NCI-H446 (cell line): ENCODE data around the gene POLG2.
"Not testable (repeated sequence)": the region's sequence is repeated elsewhere in the genome, so short reads cannot be mapped to it uniquely, and the experiment has no call there.

Experiments used
- DNase-seq, 2 experiments: peaks; one replicate each; lab custom pipeline; 2025; lab: John Stamatoyannopoulos, UW

The POLG2 gene

GRCh38 chr17:64484380-64484779 lies 12.5 kb downstream of the POLG2 start:
- no peak for DNase-seq

DNA sequence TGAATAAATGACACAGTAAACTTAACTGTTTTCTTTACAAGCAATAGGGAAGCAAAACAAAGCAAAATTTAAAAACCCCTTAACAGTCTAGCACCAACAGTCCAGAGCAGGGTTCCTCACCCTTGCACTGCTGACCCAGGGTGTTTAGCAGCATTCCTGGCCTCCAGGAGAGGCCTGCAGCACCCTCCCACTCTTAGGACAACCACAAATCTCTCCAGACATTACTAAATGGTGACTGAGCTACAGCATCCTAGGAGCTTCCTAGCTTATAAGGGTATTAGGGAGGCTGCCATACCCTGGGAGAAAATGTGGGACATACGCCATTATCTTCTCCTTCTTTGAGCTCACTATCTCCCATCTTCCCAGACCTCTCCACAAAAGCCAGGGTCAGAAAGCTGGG lies 15.9 kb downstream of the POLG2 start:
- DNase-seq: no peak

DNA sequence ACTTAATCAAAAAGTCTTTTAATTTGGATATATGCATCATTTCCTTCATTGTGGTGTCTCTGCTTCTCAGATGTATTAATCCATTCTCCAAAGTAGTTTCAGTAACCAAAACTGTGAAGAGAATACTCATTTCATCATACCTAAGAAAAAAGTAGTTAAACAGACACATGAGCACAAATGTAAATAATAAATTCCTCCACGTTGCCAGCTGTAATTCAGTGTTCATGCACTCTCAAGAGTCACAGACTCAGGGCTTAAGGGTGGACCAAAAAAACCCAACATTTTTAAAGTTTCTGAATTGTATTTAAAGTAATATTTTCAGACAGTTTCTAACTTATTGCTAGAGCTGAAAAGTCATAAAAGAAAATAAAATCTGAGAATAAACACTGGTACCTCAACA lies 19.0 kb downstream of the POLG2 start:
- no peak for DNase-seq

- DNase-seq: no peak
Measured at GRCh38 chr17:64472564-64472963, 24.3 kb downstream of the POLG2 start.

- no peak for DNase-seq
Measured at GRCh38 chr17:64471440-64471839, 25.4 kb downstream of the POLG2 start.

DNA sequence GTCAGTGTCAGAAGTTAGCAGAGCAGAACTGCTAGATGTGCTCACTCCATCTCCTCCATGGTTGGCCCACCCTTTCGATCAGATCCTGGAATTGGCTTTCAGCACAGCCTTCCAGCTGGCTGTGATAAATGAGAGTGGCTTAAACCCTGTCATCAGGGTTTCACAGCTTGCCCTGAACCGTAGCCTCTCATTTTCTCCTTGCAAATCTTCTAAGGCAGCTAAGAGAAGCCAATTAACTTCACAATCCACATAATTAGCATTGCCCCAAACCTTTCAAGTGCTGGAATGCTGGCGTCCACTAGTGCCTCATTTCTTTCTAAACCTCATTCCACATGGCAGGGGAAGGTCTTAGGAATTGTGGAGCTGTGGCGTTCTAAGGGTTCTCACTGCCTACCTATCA lies 26.2 kb downstream of the POLG2 start:
- no peak for DNase-seq

DNA sequence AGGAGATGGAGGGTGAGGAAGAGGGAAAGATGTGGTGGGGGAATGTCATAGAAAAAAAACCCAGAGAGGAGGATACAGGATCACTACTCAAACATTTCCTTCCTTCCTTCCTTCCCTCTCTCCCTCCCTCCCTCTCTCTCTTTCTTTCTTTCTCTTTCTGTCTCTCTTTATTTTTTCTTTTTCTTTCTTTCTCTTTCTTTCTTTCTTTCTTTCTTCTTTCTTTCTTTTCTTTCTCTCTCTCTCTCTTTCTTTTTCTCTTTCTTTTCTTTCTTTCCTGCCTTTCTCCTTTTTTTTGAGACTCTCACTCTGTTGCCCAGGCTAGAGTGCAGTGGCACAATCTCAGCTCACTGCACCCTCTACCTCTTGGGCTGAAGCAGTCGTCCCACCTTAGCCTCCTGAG lies 30.0 kb downstream of the POLG2 start:
- not testable (repeated sequence) for DNase-seq

DNA sequence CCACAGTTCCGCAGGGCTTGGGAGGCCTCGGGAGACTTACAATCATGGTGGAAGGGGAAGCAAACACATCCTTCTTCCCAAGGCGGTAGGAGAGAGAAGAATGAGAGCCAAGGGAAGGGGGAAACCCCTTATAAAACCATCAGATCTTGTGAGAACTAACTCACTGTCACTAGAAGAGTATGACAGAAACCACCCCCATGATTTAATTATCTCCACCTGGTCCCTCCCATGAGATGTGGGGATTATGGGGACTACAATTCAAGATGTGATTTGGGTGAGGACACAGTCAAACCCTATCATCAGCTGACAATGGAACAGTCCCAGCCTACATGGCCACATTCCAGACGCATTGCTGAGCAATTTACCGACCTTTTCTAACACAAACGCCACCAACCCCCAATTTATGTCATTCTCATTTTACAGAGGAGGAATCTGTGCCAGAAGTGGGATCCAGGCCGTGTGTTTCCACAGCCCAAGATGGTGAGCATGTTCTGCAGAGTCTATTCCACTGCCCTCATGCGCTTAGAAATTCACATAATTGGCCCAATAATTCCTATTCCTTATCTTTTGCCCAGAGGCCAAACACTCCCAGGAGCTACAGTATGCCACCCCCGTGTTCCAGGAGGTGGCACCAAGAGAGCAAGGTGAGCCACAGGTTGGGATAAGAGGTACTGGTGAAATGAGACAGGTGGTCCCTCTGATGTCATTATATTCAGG lies 30.7 kb downstream of the POLG2 start:
- DNase-seq: no peak

GRCh38 chr17:64461788-64462187 lies 35.1 kb downstream of the POLG2 start:
- DNase-seq: no peak

- DNase-seq: no peak
Measured at GRCh38 chr17:64460955-64461354, 35.9 kb downstream of the POLG2 start.

DNA sequence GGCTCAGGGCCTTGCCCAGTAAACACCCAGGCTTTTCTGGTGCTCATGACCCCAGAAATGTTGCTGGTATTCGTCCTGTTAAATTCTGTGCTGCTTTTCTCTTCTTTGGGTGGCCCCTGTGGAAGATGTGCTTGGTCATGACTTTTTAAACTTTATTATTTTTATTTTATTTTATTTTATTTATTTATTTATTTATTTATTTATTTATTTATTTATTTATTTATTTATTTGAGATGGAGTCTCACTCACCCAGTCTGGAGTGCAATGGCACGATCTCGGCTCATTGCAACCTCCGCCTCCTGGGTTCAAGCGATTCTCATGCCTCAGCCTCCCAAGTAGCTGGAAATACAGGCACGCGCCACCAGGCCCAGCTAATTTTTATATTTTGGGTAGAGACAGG lies 37.0 kb downstream of the POLG2 start:
- DNase-seq: not testable (repeated sequence)

- DNase-seq: no peak
Measured at GRCh38 chr17:64459284-64459747, 37.5 kb downstream of the POLG2 start.

- no peak for DNase-seq
Measured at GRCh38 chr17:64458756-64459155, 38.1 kb downstream of the POLG2 start.

DNA sequence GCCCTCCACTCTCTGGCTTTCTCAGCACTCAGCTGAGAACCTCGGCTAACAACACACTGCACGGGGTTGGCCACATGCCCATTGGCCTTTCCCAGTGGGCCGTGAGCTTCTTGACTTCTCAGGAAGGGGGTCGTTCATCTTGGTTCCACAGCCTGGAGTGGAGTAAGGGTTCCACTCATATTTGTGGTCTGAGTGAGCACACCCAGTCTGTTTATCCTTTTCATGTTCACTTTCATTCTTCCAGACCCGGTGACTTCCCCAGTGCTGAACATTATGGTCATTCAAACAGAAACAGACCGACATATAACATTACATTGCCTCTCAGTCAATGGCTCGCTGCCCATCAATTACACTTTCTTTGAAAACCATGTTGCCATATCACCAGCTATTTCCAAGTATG lies 39.7 kb downstream of the POLG2 start:
- DNase-seq: no peak

- no peak for DNase-seq
Measured at GRCh38 chr17:64455993-64456885, 40.6 kb downstream of the POLG2 start.

- DNase-seq: no peak
Measured at GRCh38 chr17:64449545-64449944, 47.3 kb downstream of the POLG2 start.

DNA sequence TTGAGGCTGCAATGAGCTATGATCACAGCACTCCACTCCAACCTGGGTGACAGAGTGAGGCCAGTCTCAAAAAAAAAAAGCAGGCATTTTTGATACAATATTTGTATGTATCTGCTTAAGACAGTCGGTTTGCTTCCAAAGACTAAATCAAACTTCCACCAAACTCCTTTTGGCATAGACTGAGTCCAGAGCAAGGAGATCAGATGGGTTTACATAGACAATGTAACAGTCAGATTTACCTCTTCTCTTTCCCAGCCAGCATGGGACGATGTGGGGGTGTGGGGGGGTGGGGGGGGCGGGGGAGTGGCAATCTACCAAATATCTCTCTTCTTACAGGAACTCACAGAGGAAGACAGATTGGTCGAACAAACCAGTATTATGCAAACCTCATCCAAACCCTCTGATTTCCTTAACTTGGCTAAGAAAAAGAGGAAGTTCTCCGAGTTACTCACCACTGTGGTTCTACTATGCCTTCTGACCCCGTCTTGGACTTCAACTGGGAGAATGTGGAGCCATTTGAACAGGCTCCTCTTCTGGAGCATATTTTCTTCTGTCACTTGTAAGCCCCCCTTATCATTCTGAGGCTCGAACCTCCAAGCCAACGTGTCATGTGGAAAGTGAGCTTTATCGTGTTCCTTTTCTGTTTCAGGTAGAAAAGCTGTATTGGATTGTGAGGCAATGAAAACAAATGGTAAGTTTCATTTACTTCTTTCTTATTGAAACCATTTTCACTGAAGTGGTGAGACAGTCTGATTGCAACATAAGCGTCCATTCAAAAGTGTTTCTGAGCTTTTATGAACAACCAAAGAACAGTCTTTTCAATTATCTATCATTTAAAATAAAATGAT lies 48.0 kb downstream of the POLG2 start, which contains the start of gene MILR1:
Gene MILR1 (plus strand): TSS at position 451 of the 848 bp plus-strand sequence. CDS start 54 bp downstream, at position 505.
- no peak for DNase-seq

DNA sequence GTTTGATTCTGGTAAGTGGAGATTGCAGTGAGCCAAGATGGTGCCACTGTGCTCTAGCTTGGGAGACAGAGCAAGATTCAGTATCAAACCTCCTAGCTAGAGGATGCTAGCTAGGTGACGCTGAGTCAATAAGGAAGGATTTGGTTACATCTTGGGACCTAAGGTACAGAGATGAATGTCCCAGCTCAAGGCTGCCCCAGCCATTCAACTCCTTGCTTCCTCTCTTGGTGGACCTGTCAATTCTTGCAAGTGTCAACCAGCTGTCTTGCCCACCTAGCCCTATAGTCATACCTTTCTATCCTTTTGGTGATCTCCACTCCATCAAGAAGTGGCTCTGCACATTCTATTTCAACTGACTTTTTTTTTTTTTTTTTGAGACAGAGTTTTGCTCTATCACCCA lies 49.3 kb downstream of the POLG2 start:
- DNase-seq: no peak

GRCh38 chr17:64443086-64443760 lies 53.6 kb downstream of the POLG2 start:
- DNase-seq: no peak

GRCh38 chr17:64442541-64442971 lies 54.3 kb downstream of the POLG2 start:
- DNase-seq: no peak

DNA sequence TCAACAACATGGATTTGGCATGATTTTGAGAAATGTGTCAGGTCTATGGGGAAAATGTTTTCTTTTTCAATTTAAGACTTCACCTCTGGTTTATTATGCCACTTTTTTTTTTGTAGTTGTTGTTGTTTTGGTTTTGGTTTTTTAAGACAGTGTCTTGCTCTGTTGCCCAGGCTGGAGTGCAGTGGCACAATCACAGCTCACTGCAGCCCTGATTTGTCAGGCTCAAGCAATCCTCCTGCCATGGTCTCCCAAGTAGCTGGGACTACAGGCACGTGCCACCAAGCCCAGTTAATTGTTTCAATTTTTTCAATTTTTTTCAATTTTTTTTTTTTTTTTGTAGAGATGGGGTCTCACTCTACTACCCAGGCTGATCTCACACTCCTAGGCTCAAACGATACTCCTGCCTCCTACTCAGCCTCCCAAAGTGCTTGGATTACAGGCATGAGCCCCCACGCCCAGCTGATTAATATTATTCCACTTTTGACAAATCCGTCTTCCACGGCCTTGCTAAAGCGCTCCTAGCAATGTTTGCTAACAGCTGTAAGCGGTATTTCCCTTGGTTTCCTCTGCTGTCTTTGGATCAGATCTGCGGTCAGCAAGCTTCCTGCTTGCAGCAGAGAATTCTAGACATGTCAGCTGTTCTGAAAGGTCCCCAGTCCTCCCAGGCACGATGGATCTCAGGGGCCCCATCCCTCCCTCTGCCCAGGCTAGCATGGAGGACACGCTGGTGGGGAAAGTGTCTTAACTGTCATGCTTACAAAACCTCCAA lies 54.9 kb downstream of the POLG2 start:
- no peak for DNase-seq
